GM18907 (cell line): ENCODE measurements around the gene DENND2A.
"Not testable (repeated sequence)": the region's sequence is repeated elsewhere in the genome, so short reads cannot be mapped to it uniquely, and the experiment has no call there.

Experiments
- ATAC-seq: cut with Tn5 transposase; IDR thresholded peaks from one replicate; pipeline ENCODE4 v1.9.1; 2021; ENCODE audit warnings: mild to moderate bottlenecking, moderate library complexity; ENCODE audit not compliant: unreplicated experiment

Gene DENND2A

DNA sequence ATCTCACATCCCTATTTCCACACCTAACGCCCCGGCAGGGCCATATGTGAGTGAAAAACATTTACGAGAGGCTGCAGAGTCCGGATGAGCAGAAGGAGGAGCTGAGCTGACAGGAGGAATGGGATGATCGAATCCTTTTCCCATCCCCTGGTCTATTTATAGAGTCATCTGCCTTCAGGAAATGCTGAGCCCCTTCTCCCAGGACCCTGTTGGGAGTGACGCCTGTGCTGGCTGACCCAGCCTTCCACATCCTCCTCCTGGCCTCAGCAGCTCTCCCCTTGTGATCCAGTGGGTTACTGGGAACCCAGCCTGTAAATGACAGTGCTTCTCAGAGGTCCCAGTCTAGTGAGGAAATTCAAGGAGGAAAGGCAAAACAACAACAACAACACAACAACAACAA is 16.6 kb downstream of the DENND2A start:
- no peak for ATAC-seq

DNA sequence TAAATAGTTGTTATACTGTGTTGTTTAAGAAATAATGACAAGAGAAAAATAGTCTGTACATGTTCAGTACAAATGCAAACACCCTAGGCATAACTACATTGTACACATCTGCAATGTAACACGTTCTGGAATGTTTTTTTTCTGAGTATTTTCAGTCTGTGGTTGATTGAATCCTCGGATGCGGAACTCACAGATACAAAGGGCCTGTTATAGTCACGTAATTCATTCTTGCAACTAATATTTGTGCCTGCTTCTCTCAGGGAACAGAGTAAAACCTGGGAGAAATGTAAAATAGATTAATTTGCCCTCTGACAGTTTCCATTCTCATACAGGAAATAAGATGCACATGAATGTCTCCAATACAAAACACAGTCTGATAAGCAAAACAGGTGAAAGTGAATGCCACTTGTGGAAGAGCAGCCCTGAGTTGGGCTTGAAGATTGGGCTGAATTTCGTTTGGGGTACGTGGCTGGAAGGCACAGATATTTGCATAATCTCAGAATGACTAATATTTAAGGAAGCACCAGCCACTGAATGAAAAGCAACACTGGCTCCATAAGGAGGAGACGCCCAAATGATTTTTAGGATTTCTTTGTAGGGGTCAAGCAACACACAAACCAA is 19.1 kb downstream of the DENND2A start:
- no peak for ATAC-seq

DNA sequence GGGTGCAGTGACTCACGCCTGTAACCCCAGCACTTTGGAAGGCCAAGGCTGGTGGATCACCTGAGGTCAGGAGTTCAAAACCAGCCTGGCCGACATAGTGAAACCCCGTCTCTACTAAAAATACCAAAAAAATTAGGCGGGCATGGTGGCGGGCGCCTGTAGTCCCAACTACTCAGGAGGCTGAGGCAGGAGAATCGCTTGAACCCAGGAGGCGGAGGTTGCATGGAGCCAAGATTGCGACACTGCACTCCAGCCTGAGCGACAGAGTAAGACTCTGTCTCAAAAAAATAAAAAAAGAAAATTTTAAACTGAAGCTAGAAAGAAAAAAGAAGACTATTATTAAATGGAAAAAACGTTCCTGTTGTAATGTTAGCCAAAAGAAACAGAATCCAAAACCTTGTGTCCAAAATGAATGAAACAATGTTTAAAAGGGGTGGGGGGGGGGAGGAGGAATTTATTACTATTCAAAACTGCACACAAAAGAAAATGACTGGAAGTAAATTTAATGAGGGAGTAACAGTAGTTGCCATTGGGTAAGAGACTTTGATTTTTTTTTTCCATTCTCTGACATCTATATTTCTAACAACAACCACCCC is 20.6 kb downstream of the DENND2A start:
- not testable (repeated sequence) for ATAC-seq

DNA sequence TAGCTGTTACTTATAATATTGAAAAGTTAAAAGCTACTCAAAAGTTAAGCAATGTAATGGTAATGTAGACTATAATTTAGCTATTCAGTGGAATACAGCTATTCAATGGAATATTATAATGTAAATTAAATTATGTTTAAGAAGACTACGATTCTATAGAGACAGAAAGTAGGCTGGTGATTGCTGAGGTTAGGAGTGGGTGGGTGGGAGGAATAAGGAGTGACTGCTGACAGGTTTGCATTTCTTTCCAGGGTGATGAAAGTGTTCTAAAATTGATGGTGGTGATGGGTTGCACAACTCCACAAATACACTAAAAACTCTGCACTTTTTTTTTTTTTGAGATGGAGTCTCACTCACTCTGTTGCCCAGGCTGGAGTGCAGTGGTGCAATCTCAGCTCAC is 21.4 kb downstream of the DENND2A start:
- no peak for ATAC-seq

DNA sequence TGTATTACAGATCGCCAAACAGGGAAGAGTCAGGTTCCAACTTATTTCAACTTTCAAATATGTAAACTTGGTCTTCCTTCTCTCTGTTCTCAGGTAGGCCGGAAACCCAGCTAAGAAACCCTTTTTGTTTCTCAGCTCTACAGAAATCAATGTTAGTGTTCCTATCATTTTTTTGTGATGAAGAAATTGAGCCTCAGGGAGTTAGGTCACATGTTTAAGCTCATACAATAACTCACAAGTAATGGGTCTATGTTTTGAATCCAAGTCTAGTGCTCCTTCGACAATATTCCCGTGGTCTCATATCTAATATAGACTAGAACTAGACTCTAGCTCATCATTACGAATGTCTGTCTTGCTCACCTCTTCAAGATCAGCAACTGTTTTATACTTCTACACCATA is 22.3 kb downstream of the DENND2A start:
- no peak for ATAC-seq

DNA sequence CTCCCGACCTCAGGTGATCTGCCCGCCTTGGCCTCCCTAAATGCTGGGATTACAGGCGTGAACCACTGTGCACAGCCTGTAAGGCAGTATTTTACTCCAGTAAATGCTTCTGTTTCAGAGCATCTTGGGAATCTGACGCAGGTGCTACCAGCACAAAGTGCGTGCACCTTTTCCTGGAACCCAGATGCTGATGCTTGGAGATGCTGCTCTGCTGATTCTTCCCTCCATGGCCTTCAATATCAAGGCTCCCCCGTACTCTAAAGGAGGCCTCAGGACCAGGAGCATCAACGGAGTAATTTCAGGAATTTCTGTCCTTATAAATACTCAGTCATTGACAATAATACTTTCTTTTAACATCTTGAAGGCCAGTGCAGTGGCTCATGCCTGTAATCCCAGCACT is 23.5 kb downstream of the DENND2A start:
- ATAC-seq: no peak

DNA sequence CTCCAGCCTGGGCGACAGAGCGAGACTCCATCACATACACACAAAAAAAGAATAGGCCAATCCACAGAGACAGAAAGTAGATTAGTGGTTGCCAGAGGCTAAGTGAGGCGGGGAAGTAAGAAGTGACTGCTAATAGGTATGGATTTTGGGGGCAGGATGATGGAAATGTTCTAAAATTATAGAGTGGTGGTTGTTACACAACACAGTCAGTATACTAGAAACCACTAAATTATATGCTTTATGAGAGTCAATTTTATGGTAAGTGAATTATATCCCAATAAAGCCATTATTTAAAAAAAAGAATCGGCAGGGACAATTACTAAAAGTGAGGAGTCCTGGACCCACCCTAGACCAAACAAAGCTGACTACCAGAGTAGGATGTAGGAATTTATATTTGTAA is 24.3 kb downstream of the DENND2A start:
- ATAC-seq: no peak

DNA sequence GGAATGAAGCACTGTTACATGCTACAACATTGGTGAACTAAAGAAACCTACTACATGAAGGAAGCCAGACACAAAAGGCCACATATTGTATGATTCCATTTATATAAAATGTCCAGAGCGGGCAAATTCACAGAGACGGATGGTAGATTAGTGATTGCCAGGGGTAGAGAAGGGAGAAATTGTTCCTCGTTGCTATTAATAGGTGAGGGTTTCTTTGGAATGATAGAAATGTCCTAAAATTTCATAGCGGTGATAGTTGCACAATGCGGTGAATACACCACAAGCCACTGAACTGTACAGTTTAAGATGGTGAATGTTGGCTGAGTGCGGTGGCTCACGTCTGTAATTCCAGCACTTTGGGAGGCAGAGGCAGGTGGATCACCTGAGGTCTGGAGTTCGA is 29.0 kb downstream of the DENND2A start:
- no peak for ATAC-seq

DNA sequence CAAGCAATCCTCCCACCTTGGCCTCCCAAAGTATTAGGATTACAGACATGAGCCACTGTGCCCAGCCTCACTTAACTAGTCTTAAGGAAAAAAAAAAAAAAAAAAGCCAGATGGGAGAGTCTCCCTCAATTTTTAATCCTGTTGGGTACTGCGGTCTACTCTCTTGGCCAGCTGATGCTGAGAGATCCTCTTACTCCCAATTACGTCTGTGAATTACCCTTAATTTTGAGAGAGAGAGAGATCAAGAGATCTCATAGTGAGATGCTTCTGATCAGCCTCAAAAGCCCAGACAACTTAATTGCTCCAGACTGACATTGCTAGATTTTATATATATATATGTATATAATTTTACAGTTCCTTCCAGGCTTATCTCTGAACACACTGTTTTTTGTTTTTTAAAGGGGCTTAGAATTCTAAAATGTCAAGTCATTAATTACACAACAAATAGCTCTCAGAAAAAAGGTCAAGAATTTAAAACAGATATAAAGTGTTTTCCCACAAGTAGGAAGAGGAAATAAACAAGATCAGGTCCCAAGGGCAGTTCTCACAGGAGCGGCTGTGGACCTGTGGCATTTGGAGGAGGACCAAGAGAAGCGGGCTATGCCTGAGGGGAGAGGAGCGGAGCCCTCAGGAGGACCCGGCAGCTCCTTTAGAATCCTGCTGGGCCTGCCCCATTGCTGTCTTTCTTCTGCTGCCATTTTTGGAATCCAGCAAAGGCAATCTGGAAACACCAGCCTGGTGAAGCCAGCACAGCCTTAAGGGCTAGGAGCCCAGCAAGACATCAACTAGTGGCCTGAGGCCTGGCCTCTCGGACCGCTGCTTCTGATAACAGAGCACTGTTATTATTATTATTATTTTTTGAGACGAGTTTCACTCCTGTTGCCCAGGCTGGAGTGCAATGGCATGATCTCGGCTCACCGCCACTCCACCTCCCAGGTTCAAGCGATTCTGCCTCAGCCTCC is 30.1 kb downstream of the DENND2A start:
- ATAC-seq: no peak

DNA sequence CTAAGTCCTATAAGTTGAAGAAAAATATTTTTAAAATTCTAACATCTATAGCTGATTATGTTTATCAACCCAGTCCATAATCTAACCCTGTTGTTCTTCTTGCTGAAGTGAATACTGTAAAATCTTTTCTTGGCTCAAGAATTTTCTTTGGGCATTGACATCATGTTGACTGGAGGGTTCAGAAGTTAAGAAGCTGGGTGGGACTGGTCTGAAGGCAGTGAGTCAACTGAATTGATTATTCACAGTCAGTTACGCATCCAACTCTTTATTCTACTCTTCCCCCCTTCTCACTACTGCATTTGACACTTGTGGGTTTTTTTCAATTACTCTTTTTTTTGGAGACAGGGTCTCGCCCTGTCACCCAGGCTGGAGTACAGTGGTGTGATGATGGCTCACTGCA is 31.0 kb downstream of the DENND2A start:
- ATAC-seq: no peak

DNA sequence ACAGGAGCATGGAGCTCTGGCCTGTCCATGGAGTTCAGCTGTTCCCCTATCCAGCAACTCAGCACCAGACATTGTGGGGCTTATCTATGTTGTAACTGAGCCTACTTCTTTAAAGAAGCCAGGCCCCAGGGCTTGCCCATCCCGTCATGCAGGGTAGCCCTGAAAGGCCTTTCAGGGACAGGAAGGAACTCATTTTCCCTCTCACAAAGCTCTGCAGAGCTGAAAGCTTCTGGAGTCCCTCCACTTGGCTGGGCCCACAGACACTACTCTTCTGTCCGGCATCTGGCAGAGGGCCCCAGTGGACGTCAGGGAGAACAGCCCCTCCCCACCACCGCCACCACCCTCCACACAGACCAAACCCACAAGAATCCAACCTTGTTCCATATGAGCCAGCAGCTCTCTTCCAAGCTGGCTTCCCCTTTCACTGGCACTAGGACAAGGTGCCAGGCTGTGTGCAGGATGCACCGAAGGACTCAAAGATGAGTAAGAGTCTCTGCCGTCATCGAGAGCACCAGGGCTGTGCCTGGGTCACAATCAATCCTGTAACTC is 33.1 kb downstream of the DENND2A start:
- no peak for ATAC-seq

DNA sequence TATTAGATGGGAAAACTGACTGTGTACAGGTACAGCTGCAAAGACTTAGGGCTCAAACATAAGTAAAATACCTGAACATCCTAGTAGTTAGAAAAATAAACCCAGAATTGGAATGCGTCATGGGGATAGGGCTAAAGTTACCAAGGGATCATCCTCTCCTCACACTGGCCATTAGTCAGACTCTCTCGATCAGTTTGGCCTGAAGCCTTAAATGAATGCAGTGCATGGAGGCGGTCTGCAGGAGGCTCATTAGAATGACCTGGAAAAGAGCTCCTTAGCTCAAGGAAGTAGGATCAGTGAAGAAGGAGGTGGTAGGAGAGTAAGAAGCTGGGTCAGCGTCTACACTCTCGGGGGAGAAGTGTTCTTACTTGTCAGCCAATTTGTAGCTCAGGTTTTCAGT is 35.3 kb downstream of the DENND2A start:
- no peak for ATAC-seq

DNA sequence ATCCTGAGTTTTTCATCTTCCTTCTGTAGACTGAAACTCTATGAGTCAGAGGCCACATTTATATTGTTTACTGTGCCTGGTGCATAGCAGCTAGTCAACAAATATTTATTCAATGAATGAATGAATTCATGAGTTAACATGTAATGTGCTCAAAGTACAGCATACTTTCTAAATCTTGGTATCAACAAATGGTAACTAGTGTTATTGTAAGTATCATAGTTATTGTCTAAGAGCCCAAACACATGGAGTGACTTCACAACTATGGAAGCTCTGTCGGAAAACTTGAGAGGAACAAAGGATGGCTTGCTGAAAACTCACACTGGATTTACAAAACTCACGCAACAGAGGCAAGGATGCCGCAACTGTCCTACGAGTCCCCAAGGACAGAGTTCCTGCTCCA is 35.9 kb downstream of the DENND2A start:
- no peak for ATAC-seq

DNA sequence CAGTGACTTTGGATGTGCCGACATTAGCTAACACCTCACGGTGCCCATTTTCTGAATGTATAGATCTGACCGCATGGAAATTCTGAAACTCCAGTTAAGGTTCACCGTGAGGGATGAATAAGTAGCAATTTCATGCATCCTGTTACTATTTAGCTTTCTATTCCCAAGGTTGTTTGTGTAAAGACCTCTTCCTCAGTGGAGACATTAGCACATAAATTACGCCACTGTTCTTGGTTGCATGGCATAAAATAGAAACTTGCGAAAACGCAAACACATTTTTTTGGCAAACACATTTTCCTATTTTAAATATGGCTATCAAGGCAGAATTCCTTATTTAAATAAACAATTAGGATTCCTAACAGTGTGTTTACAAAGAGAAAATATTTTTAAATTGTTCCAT is 36.5 kb downstream of the DENND2A start:
- no peak for ATAC-seq

DNA sequence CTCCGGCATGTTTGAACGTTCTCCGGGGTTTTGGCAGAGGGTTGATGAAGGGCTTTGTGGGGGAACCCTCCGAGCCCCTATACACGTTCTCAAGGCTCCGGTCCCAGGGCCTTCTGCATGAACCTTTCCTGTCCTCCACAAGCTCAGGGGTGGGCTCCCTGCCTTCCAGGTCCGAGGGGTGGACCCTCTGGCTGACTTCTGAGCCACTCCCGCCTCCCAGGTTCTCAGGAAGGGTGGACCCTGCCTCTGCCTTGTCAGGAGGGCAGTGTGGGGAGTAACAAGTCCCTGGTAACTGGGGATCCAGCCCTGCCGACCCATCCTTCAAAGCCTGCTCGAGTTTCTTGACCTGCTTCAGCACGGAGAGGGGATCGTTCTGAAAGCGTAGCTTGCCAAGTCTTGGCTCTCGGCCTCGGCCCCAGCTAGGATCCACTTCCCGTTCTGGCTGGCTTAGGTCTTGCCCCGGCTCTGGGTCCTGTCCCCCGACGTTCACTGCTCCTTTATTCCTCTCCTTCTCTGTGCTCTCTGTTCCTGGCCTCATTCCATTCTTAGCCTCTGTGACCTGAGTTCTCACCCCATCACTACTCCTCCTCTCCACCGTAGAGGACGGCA is 38.9 kb downstream of the DENND2A start:
- ATAC-seq: no peak

DNA sequence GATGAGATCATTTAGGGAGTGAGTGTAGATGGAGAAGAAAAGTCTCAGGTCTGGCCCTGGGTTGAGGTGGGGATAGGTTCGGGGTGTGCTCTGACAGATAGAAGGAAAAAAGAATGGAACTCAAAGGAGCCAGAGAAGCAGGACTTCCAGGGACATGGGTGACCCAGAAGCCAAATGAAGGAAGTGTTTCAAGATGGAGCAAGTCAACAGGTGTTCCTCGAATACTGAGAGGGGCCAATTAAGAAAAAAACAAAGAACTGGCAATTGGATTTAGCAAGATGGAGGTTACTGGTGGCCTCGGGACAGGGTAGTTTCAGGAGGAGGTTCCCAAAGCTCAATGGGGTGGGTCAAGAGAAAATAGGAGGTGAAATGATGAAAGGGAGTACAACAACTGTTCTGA is 40.3 kb downstream of the DENND2A start:
- ATAC-seq: no peak

DNA sequence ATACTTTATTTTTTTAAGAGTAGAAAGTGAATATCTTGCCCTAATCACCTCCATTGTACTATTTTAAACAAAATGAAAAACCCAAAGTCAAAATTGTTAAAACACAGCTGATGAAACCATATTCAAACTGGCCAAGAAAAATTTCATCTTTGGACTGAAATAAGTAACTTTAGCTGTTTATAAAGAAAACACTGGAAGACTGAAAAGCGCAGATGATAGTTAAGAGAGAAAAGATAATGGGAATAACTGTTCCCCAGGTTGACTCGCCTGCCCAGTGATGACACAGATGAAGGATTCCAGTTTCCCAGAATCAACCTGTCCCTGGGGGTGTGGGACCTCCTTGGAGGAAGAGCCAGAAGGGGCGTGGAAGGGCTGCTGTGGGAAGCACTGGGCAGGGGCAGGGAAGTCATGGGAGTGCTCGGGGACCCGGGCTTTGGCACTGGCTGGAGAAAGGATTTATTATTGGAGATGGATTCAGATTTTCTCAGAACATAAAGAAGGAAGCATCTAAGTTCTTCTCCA is 43.1 kb downstream of the DENND2A start:
- no peak for ATAC-seq

DNA sequence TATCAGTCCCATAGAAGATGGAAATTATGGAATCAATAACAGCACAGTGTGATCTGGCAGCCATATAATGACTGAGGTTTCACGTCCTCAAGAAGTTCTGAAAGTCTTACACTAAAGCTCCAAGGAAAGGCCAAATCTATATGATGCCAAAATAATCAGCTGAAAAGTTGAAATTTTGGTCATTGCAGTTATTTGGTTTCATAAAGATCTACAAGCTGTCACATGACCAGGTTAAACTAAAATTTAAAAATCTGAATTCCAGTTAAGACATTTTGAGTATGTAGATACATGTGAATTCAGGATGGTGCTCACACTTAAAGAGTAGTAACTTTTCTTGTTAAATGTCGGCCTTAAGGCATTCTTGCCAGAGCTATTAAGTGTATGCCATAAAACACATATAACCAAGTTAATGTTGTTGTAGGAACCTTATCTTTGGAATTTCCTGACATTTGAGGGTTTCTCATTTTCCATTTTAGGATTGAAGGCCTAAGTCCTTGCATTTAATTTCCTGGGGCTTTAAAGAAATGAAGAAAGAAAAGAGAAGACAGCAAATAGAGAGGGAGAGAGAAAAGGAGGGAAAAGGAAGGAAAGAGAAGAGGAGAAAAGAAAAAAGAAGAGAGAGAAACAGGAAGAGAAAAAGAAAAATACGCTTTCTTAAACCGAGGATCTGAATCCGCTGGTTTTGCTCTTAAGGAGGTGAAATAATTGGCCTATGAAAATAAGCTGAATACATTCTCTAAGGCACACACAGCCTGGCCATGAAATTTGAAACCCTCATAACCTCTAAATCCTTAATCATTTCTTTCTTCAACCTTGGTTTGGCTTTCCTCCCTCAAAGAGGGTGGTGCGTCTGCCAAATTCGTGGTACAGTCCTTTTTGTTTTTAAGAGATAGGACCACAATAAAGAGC is 43.8 kb downstream of the DENND2A start:
- ATAC-seq: no peak

DNA sequence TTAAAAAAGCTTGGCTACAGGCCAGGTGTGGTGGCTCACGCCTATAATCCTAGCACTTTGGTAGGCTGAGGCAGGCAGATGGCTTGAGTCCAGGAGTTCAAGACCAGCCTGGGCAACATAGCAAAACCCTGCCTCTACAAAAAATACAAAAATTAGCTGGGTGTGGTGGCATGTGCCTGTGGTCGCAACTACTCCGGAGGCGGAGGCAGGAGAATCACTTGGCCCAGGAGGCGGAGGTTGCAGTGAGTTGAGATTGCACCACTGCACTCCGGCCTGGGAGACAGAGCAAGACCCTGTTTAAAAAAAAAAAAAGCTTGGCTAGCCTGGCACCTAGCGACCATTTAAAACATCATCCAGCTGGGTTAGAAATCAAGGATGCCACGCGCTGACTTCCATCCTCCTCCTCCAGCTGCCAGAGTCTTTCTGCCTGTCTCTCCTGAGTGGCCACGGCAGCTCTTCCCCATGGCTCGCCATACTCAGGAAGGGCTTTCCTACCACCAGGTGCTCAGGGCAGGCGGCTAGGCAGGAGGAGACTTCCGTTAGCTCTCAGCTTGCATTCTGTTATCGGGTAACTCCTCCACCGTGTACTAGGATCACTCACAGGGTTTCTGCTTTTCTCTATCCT is 45.0 kb downstream of the DENND2A start:
- ATAC-seq: no peak
